Stimulated activated naive CD8-positive, alpha-beta T cell treated with anti-CD3 and anti-CD28 coated beads, Interleukin-15, amount 100 ng/mL, for 72 hours (primary cell): Measurements from ENCODE around the gene HMCES.

Experiments
- ATAC-seq: fragments of 150-1000 bp; cut with Tn5 transposase; 2 replicates; pipeline ENCODE4 v1.10.0; 2021; ENCODE audit warnings: mild to moderate bottlenecking, moderate library complexity
- DNase-seq, 2 donors: peaks; one replicate each; pipeline ENCODE4 v3.0.0; 2021 to 2022
- H3K27ac Mint-ChIP-seq, 2 donors: one replicate each; pipeline ENCODE4 v1.8.0; 2022; ENCODE audit warnings: mild to moderate bottlenecking in 2 of 2, mixed read lengths in 2 of 2, moderate library complexity in 2 of 2
- H3K27me3 Mint-ChIP-seq: one replicate; pipeline ENCODE4 v1.8.0; 2022; ENCODE audit warnings: mixed read lengths
- H3K4me1 Mint-ChIP-seq: one replicate; pipeline ENCODE4 v1.8.0; 2022; ENCODE audit warnings: mild to moderate bottlenecking, mixed read lengths
- H3K4me3 Mint-ChIP-seq, 2 donors: one replicate each; pipeline ENCODE4 v1.8.0; 2022; ENCODE audit warnings: mild to moderate bottlenecking in 2 of 2, mixed read lengths in 2 of 2, moderate library complexity in 1 of 2
- H3K9me3 Mint-ChIP-seq, 2 donors: one replicate each; pipeline ENCODE4 v1.8.0; 2022; ENCODE audit warnings: mixed read lengths in 2 of 2

The HMCES gene

DNA sequence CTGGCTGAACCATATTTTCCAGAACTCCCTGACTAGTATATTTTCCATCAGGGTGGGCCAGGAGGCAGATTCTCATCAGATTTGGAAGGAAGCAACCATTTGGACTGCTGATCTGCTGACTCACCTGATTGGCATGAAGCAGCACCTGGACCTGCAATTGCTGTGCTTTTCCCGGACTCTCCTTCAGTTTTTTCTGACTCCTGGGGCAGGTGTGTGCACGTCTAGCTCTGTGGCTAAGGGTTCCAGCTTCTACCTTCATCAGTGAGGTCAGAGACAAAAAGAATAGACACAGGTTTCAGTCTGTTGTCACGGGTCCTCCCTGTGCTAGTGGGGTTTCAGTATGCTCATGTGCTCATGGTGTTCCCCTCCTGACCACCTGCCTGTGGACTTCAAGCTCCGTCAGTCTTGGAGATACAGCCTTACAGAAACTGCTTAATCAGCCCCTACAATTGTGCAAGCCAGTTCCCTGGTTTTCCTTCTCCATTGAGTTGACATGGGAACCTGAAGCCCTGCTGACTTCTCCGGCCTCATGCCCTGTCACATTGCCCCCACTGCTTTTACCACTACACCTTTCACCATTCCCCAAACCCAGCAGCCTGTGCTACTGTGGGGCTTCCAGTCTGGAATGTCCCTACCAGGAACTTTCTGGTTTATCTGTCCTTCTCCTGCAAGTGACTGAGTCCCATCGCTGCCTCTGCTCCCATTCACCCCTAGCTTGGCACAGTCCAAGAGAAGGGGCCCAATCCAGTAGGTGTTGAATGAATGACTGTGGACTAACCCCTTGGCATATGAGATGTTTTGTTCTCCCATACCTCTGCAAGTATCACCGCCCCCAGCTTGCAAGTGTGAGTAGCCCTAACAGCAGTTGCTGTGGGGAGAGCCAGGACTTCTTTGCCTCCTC, 31.7 kb downstream of the HMCES start:
- no peak for ATAC-seq
- H3K27ac Mint-ChIP-seq, result no peak overlapping the region
- no peak overlapping the region for H3K4me3 Mint-ChIP-seq
- no peaks in the 10 kb centered on the region for H3K27me3 Mint-ChIP-seq
- DNase-seq, result no peak
- H3K9me3 Mint-ChIP-seq, result no peaks in the 10 kb centered on the region
- H3K4me1 Mint-ChIP-seq, result peaks cover 70% of the 10 kb centered on the region

- Mint-ChIP-seq H3K27ac (peak overlapping the region in 1 of 2 donors; percentile 32), H3K9me3 (no peaks in the 10 kb centered on the region), H3K4me3 (no peak overlapping the region), H3K4me1 (peaks cover 61% of the 10 kb centered on the region), H3K27me3 (no peaks in the 10 kb centered on the region)
- ATAC-seq, result no peak
- DNase-seq, result no peak
Measured at GRCh38 chr3:129311054-129311902, 32.6 kb downstream of the HMCES start.

- Mint-ChIP-seq H3K27me3 (no peaks in the 10 kb centered on the region), H3K27ac (no peak overlapping the region), H3K4me3 (no peak overlapping the region), H3K9me3 (no peaks in the 10 kb centered on the region), H3K4me1 (peaks cover 58% of the 10 kb centered on the region)
- peak; percentile 38 for ATAC-seq
- peak; percentile 34 to 47 for DNase-seq
Measured at GRCh38 chr3:129312021-129312639, 33.5 kb downstream of the HMCES start.

DNA sequence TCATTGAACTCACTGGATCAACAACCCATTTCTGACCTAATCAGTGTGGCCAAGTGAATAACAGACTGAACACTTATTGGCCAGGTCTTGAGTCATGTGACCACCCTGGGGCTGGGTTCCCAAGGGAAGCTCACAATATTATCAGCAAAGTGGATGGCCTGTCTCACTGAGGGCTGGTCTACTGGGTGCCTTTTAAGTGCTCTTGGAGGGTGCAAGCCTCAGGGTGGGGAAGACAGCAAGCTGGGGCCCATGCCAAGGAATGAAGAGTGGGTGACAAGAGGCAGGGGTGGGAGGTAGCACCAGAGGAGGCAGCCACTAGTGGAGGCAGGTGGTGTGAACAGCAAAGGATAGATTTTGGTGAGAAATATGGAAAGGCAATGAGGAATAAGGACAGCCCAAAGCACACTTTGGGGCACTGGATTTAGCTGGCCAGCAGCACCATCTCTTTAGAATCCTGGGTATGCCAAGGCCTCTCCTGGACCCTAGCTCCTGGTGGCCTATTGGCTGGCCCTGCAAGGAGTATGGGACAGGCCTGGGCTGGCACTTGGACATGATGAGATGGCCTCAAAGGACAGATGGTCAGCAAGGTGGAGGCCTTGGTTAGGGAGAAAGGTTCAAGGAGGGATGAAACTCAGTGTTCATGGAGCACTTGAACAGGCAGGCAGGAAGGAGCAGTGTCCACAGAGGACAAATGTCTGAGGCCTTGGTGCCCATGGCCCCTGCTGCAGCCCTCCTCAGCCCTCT, 34.2 kb downstream of the HMCES start:
- Mint-ChIP-seq H3K4me1 (peaks cover 62% of the 10 kb centered on the region), H3K27ac (peak overlapping the region in 1 of 2 donors; percentile 97), H3K9me3 (no peaks in the 10 kb centered on the region), H3K27me3 (no peaks in the 10 kb centered on the region), H3K4me3 (peak overlapping the region in 1 of 2 donors; percentile 90)
- ATAC-seq (no peak), DNase-seq (peak in 1 of 2 donors; percentile 20)

DNA sequence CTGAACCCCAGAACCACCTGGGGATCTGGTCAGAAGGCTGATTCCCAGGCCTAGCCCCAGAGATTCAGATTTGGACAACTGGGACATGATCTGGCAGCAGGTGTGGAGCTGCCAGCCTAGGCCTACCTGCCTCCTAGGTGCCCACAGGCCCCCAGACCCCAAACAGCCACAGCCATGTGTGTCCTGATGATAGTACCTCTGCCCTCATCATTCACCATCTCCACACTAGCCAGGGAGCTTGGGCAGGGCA, 34.7 kb downstream of the HMCES start:
- H3K4me3 Mint-ChIP-seq, result peak overlapping the region; percentile 85 to 90
- H3K27me3 Mint-ChIP-seq, result no peaks in the 10 kb centered on the region
- no peaks in the 10 kb centered on the region for H3K9me3 Mint-ChIP-seq
- ATAC-seq (peak; percentile 13), DNase-seq (no peak)
- peaks cover 62% of the 10 kb centered on the region for H3K4me1 Mint-ChIP-seq
- peak overlapping the region in 1 of 2 donors; percentile 97 for H3K27ac Mint-ChIP-seq

DNA sequence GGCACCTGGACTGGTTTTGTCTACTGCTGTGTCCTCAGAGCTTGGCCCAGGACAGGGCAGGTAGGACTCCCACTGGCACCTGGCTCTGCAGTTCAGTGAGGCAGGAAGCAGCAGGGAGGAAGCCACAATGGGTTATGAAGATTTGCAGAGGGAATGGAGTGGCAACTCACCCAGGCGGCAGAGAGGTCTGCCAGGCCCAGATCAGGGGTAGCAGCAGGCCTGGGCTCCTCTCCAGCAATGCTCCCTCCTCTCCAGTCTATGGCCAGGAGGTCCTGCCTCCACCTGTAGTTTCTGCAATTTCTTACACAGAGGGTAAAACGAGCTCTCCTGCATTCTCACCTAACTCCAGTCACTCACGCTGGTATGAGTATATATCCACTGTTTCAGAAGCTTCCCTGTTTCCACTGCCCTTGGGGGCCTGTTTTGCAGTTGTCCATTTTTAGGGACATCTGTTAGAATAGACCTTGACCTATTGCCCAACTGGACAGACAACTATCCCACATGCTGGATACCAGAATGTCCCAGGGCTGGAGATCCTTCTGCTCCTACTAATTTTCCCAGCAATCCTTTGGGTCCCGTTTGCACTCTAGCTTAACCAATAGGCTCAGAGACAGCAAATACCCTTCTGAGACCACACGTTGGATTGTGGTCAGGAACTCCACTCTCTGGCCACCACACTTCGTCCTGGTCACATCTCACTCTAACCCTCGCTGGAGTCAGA, 35.2 kb downstream of the HMCES start:
- DNase-seq (peak; percentile 53 to 58), ATAC-seq (peak; percentile 29)
- H3K4me1 Mint-ChIP-seq, result peaks cover 57% of the 10 kb centered on the region
- no peaks in the 10 kb centered on the region for H3K27me3 Mint-ChIP-seq
- H3K27ac Mint-ChIP-seq, result peak overlapping the region; percentile 87 to 97
- peak overlapping the region; percentile 85 to 90 for H3K4me3 Mint-ChIP-seq
- no peaks in the 10 kb centered on the region for H3K9me3 Mint-ChIP-seq

DNA sequence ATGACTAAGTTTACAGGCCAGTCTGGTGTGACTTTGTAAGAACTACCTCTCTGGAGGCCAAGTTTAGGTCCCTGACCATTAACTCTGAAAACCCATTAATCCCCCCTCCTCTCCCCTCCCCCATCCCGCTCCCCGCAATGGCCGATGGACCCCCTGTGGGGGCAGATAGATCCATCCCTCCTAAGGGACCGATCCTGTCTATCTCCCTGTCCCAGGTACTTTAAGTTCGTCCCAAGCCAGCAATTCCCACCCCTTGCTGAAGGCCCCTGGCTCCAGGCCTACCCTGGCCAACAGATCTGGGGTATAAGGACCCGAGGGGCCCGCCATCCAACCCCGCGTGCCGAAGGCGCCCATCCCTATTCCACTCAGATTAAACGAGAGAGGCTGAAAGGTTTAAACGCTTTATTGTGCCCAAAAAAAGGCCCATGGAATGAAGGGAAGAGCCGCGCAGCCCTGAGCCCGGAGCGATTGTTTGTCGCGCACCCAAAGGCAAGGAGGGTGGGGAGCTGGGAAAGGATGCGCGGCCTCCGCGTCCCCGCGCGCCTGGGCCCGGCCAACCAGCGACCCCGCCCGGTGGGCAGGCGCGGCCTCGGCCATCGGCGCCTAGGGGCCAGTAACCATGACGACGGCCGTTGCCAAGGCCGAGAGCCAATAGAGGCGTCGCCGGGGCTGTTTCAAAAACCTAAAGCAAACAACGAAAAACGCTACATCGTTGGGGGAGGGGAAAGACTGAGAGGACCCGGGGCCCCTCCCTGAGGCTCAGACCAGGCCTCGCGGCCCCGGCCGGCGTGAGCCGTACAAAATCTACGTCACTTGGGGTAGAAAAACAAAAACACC, 35.9 kb downstream of the HMCES start:
- DNase-seq, result peak; percentile 73 to 82
- peak overlapping the region; percentile 85 to 90 for H3K4me3 Mint-ChIP-seq
- peak; percentile 36 for ATAC-seq
- H3K27ac Mint-ChIP-seq, result peak overlapping the region; percentile 88 to 97
- no peaks in the 10 kb centered on the region for H3K27me3 Mint-ChIP-seq
- H3K9me3 Mint-ChIP-seq, result no peaks in the 10 kb centered on the region
- H3K4me1 Mint-ChIP-seq, result peaks cover 52% of the 10 kb centered on the region

DNA sequence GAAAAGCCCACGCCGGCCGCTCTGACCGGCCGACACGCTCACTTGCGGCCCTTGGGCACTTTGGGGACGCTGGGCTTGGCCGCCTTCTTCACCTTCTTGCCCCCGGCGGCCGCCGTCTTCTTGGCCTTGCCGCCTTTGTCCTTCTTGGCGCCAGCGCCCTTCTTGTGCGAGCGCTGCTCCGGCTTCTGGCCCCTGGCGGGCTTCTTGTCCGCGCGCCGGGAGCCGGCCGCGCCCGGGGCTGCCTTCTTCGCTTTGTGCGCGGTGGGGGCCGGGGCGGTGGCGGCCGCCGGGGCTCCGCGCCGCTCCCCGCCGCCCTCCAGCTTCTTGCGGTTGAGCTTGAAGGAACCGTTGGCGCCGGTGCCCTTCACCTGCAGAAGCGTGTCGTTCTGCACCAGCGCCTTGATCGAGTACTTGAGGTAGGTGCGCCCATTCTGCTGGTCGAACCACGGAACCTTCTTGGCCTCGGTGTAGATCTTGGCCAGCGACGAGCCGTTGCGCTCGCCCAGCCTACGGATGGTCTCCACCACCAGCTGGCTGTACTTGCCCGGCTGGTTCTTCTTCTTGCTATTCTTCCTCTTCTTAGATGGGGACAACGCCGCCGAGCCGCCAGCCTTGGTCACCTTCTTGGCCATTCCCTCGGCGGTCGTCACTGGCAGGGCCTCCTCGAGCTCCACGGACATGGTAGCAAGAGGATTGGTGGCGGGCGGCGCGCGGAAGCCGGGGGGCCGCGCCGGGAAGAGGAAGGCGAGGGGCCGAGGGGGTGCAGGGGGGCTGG, 36.7 kb downstream of the HMCES start:
- Mint-ChIP-seq H3K4me3 (peak overlapping the region; percentile 90 to 95), H3K27ac (peak overlapping the region; percentile 98 to 99), H3K27me3 (no peaks in the 10 kb centered on the region), H3K9me3 (no peaks in the 10 kb centered on the region), H3K4me1 (peaks cover 48% of the 10 kb centered on the region)
- ATAC-seq (no peak), DNase-seq (peak; percentile 46 to 55)

DNA sequence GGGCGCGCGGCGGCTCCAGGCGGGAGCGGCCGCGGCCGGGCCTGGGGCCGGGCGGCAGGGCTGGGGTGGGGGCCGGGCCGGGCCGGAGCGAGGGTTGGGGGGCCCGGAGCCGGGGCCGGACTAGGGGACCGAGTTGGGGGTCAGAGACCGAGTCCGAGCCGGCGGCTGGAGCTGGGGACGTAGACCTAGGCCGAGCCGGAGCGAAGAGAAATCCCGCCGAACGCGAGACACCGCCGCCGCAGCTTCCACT, 37.3 kb downstream of the HMCES start:
- Mint-ChIP-seq H3K27ac (peak overlapping the region; percentile 66 to 97), H3K9me3 (no peaks in the 10 kb centered on the region), H3K4me1 (peaks cover 43% of the 10 kb centered on the region), H3K27me3 (no peaks in the 10 kb centered on the region), H3K4me3 (peak overlapping the region; percentile 70 to 90)
- no peak for ATAC-seq
- no peak for DNase-seq

- peak; percentile 32 for ATAC-seq
- DNase-seq, result peak; percentile 87 to 90
- Mint-ChIP-seq H3K27ac (peak overlapping the region; percentile 66 to 97), H3K9me3 (no peaks in the 10 kb centered on the region), H3K4me1 (peaks cover 39% of the 10 kb centered on the region), H3K4me3 (peak overlapping the region; percentile 70 to 90), H3K27me3 (no peaks in the 10 kb centered on the region)
Measured at GRCh38 chr3:129316248-129317013, 37.8 kb downstream of the HMCES start.

- H3K9me3 Mint-ChIP-seq, result no peaks in the 10 kb centered on the region
- DNase-seq, result no peak
- no peaks in the 10 kb centered on the region for H3K27me3 Mint-ChIP-seq
- H3K27ac Mint-ChIP-seq, result peak overlapping the region in 1 of 2 donors; percentile 64
- H3K4me1 Mint-ChIP-seq, result peaks cover 33% of the 10 kb centered on the region
- H3K4me3 Mint-ChIP-seq, result peak overlapping the region; percentile 61 to 64
- no peak for ATAC-seq
Measured at GRCh38 chr3:129317014-129317771, 38.5 kb downstream of the HMCES start.

DNA sequence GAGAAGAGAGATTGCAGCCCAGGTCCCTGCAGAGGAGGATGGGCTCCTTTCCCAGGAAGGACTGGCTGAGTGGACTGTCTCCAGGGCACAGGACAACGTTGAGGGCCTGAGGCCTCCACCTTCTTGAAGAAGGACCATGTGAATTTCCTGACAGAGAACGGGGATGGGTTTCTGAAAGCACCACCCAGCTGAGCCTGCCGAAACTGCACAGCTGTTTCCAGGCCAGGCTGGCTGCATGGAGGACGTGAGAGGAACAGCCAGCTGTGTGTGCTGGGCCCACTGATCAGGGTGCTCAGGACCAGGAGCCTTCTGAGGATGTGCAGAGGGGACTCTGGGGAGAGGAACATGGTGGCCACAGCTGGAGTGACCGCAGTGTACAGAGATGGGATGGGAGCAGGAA, 39.2 kb downstream of the HMCES start:
- no peak overlapping the region for H3K27ac Mint-ChIP-seq
- H3K4me3 Mint-ChIP-seq, result no peak overlapping the region
- no peak for DNase-seq
- H3K9me3 Mint-ChIP-seq, result no peaks in the 10 kb centered on the region
- no peak for ATAC-seq
- H3K4me1 Mint-ChIP-seq, result peaks cover 27% of the 10 kb centered on the region
- H3K27me3 Mint-ChIP-seq, result no peaks in the 10 kb centered on the region
